GM12878 (cell line): ENCODE measurements around the gene SYT14. TPM values are rescaled to one million over a fixed set of nuclear protein-coding genes. Genes with fewer than 3 reads are reported as not detected.

Experiments used
- ATAC-seq: fragments of 200-7000 bp; cut with Tn5 transposase; 3 replicates; pipeline ENCODE4 v1.9.1; 2020; ENCODE audit warnings: mild to moderate bottlenecking, moderate library complexity
- BruUV-seq: library from RNA; stranded (reverse); fragments of 400-500 nt; replicated peaks from 2 replicates; lab custom pipeline; 2021; lab: Mats Ljungman, UMichigan
- CTCF ChIA-PET: fragments of 300-600 bp; sonication (Branson Sonifier 250); formaldehyde crosslinking; extraction: SDS; loops from one replicate; lab custom pipeline; 2021; ENCODE audit warnings: inconsistent platforms; lab: Yijun Ruan, JAX
- POLR2A ChIA-PET: fragments of 350-600 bp; formaldehyde crosslinking; extraction: SDS; loops from one replicate; lab custom pipeline; 2021; ENCODE audit warnings: inconsistent platforms; lab: Charles Lee
- RAD21 ChIA-PET: fragments of 300-600 bp; sonication (Branson Sonifier 250); formaldehyde crosslinking; loops from one replicate; lab custom pipeline; 2023; ENCODE audit warnings: antibody characterized with exemption; ENCODE audit not compliant: unreplicated experiment; lab: Charles Lee
- SMC1A ChIA-PET: fragments of 300-600 bp; sonication (Branson Sonifier 250); formaldehyde crosslinking; loops from one replicate; lab custom pipeline; 2023; ENCODE audit not compliant: unreplicated experiment, uncharacterized antibody; lab: Charles Lee
- DNase-seq: peaks from one replicate; pipeline ENCODE4 v3.0.0-alpha.2; 2011; ENCODE audit warnings: low read depth, low spot score
- FAIRE-seq: peaks from 3 replicates; lab custom pipeline; 2011; peaks lifted over from hg19 to GRCh38; lab: Jason Lieb, UNC
- H2AFZ ChIP-seq: 2 replicates; pipeline ENCODE4 v1.6.0; 2011; ENCODE audit warnings: low read depth, low read length, control low read depth; ENCODE audit not compliant: control insufficient read depth
- H3K27ac ChIP-seq: 2 replicates; pipeline ENCODE4 v1.5.1; 2011; ENCODE audit warnings: control low read depth; ENCODE audit not compliant: control insufficient read depth, insufficient read depth
- H3K27me3 ChIP-seq, 2 experiments: replicated peaks in 1 of 2; 2 replicates each; pipeline versions ENCODE4 v1.6.0 to v1.6.1; 2011; ENCODE audit warnings: low read length in 1 of 2; ENCODE audit not compliant: control insufficient read depth in 2 of 2, insufficient read depth in 2 of 2
- H3K36me3 ChIP-seq, 2 experiments: 2 replicates each; pipeline ENCODE4 v1.5.1; 2011; ENCODE audit warnings: low read length in 1 of 2; ENCODE audit not compliant: control insufficient read depth in 2 of 2, insufficient read depth in 2 of 2
- H3K4me1 ChIP-seq: 2 replicates; pipeline ENCODE4 v1.6.1; 2011; ENCODE audit warnings: mild to moderate bottlenecking, low read length, moderate library complexity, mixed read lengths; ENCODE audit not compliant: control insufficient read depth, insufficient read depth
- H3K4me2 ChIP-seq: 2 replicates; pipeline ENCODE4 v1.6.0; 2011; ENCODE audit warnings: control low read depth; ENCODE audit not compliant: control insufficient read depth, insufficient read depth
- H3K4me3 ChIP-seq: fragments of 200-600 bp; sonication (generic); 2 replicates; pipeline ENCODE4 v1.5.1; 2016
- H3K79me2 ChIP-seq: 2 replicates; pipeline ENCODE4 v1.6.0; 2011; ENCODE audit warnings: low read length; ENCODE audit not compliant: control insufficient read depth, insufficient read depth
- H3K9ac ChIP-seq: 2 replicates; pipeline ENCODE4 v1.8.0; 2011; ENCODE audit warnings: low read length, control low read depth, mixed read lengths; ENCODE audit not compliant: control insufficient read depth, insufficient read depth
- H3K9me3 ChIP-seq: replicated peaks from 3 replicates; pipeline ENCODE4 v1.5.1; 2011; ENCODE audit warnings: mild to moderate bottlenecking, low read length; ENCODE audit not compliant: control insufficient read depth, insufficient read depth
- H4K20me1 ChIP-seq: 2 replicates; pipeline ENCODE4 v1.6.0; 2011; ENCODE audit not compliant: control insufficient read depth, insufficient read depth
- BHLHE40 ChIP-seq, 2 experiments: fragments of 450-650 bp in 1 of 2; IDR thresholded peaks; 2 replicates each; pipeline ENCODE4 v1.6.1; 2011 to 2017; ENCODE audit warnings: low read depth in 2 of 2, borderline replicate concordance in 1 of 2, improper control_type of control experiment in 1 of 2, low read length in 1 of 2, mild to moderate bottlenecking in 1 of 2
- CBX3 ChIP-seq: fragments of 200-600 bp; sonication (generic); IDR thresholded peaks from 2 replicates; pipeline ENCODE4 v1.6.1; 2016; ENCODE audit warnings: low read depth, borderline replicate concordance
- ETV6 ChIP-seq, 2 experiments: fragments of 450-650 bp in 1 of 2; IDR thresholded peaks in 1 of 2; conservative IDR thresholded peaks in 1 of 2; 2 replicates each; pipeline ENCODE4 v1.6.1; 2014; ENCODE audit warnings: antibody characterized with exemption in 1 of 2, borderline replicate concordance in 1 of 2, low read depth in 1 of 2, mild to moderate bottlenecking in 1 of 2, moderate library complexity in 1 of 2
- HDAC6 ChIP-seq: fragments of 200-600 bp; sonication (generic); IDR thresholded peaks from one replicate; pipeline ENCODE4 v1.8.0; 2017; ENCODE audit warnings: antibody characterized with exemption; ENCODE audit not compliant: unreplicated experiment
- NFYA ChIP-seq: IDR thresholded peaks from 2 replicates; pipeline ENCODE4 v1.6.1; 2011; ENCODE audit warnings: low read depth, mild to moderate bottlenecking, low read length, improper control_type of control experiment, borderline replicate concordance
- NFYB ChIP-seq: IDR thresholded peaks from 2 replicates; pipeline ENCODE4 v1.6.1; 2011; ENCODE audit warnings: low read depth, mild to moderate bottlenecking, low read length, improper control_type of control experiment, moderate library complexity; ENCODE audit not compliant: insufficient read depth
- SIN3A ChIP-seq: IDR thresholded peaks from 2 replicates; pipeline ENCODE4 v1.6.1; 2012; ENCODE audit warnings: low read depth, low read length, improper control_type of control experiment
- WGBS: methylation state at CpG from one replicate; pipeline ENCODE4 v1.1.6; 2016; ENCODE audit warnings: low lambda C conversion rate; ENCODE audit not compliant: insufficient replicate concordance, insufficient coverage; ENCODE audit errors: missing lambda C conversion rate; 5-methylcytosine and 5-hydroxymethylcytosine counted together
- in situ Hi-C: fragments of 300-500 bp; cut with MboI; formaldehyde crosslinking; loops from 9 replicates; pipeline ENCODE4 v1.14.3; 2018; ENCODE audit warnings: mixed read lengths
- intact Hi-C: fragments of 100-400 bp; cut with micrococcal nuclease; formaldehyde crosslinking; loops from one replicate; pipeline ENCODE4 v1.14.2; 2022; ENCODE audit not compliant: unreplicated experiment
- polyA plus RNA-seq, 11 experiments: library from polyadenylated mRNA; depleted of rRNA in 4 of 11; unstranded in 6 of 11; stranded (reverse) in 5 of 11; fragments of >200 nt; fragmentation: Nextera tagmentation in 4 of 11; fragmentation: Illumina TruSeq in 1 of 11; extraction: Ambion mirVana in 4 of 11; extraction: Trizol in 1 of 11; gene quantifications; 1 replicate in 1 of 11; 2 replicates in 10 of 11; pipeline versions ENCODE4 v1.2.1 to v1.2.3, GENCODE V29; 2011 to 2016; ENCODE audit warnings: inconsistent platforms in 2 of 11, missing spikeins in 2 of 11, low read depth in 1 of 11
- total RNA-seq, 4 experiments: library from RNA; depleted of rRNA in 3 of 4; stranded (reverse); fragments of >200 nt in 3 of 4; fragmentation: Illumina TruSeq in 1 of 4; extraction: Trizol in 1 of 4; gene quantifications; 2 replicates each; pipeline versions ENCODE4 v1.2.1 to v1.2.3, GENCODE V29; 2013 to 2021
- TF ChIP-seq, protein P1 (sequence below): fragments of 450-650 bp; IDR thresholded peaks from 2 replicates; pipeline ENCODE4 v1.6.1; 2014; ENCODE audit warnings: mild to moderate bottlenecking

SYT14 gene
- total and polyA plus RNA-seq, 10 of the 15 experiments (the other 5 are each of a cell fraction or from before 2014, with no cell fraction given): under 0.01 TPM; not detected in 9

DNA sequence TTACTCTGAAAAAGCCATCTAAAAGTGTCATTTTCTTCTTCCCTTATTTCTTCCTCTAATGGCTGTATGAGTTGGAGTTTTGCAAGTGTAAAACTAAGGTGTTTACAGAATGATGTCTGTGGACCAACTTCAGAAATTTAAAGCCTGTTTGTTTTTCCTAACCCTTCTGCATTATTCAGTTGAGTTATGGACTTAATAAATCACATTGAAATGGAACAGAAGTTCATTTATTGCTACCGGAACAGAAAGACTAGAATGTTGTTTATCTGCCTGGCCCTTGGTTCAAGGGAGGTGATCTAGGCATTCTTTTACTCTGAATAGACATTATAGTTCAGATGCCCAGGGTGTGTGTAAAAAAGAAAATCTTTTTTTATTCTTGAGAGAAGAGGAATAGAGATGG lies 24.8 kb downstream of the SYT14 start:
- BruUV-seq: no TSS peak
- no peak overlapping the region for H3K9ac ChIP-seq
- ATAC-seq (no peak), FAIRE-seq (no peak), DNase-seq (no peak)
- no peaks in the 10 kb centered on the region for H3K9me3 ChIP-seq
- TF ChIP-seq ETV6 (conservative IDR thresholded peaks at IDR 0.05 in 1 of 2, IDR thresholded peaks at IDR 0.05 in 1 of 2; ENCODE audit: borderline replicate concordance in 1 of 2, low read depth in 1 of 2): no peak
- no peak for TF ChIP-seq BHLHE40 (IDR thresholded peaks at IDR 0.05; ENCODE audit: borderline replicate concordance in 1 of 2, low read depth in 2 of 2, low read length in 1 of 2)
- TF ChIP-seq NFYA: no peak
- no peak for TF ChIP-seq NFYB
- TF ChIP-seq HDAC6: no peak
- TF ChIP-seq, protein P1, sequence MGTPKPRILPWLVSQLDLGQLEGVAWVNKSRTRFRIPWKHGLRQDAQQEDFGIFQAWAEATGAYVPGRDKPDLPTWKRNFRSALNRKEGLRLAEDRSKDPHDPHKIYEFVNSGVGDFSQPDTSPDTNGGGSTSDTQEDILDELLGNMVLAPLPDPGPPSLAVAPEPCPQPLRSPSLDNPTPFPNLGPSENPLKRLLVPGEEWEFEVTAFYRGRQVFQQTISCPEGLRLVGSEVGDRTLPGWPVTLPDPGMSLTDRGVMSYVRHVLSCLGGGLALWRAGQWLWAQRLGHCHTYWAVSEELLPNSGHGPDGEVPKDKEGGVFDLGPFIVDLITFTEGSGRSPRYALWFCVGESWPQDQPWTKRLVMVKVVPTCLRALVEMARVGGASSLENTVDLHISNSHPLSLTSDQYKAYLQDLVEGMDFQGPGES: no peak
- TF ChIP-seq CBX3: no peak
- TF ChIP-seq SIN3A: no peak
- H3K27ac ChIP-seq: no peak overlapping the region
- WGBS: 36% methylated on average over 1 of the region's 1 CpG
- SMC1A ChIA-PET: no interaction called here
- no peak overlapping the region for H3K4me2 ChIP-seq
- no peak overlapping the region for H3K4me3 ChIP-seq
- H2AFZ ChIP-seq: no peak overlapping the region
- intact Hi-C loops (no loop called here), in situ Hi-C loops (no loop called here)
- H3K4me1 ChIP-seq: no peaks in the 10 kb centered on the region
- H3K79me2 ChIP-seq: no peaks in the 10 kb centered on the region
- POLR2A ChIA-PET: no interaction called here
- RAD21 ChIA-PET: no interaction called here
- H4K20me1 ChIP-seq: no peaks in the 10 kb centered on the region
- no peaks in the 10 kb centered on the region for H3K36me3 ChIP-seq
- CTCF ChIA-PET: no interaction called here
- no peaks in the 10 kb centered on the region; a peak in 1 of 4 replicates for H3K27me3 ChIP-seq
